ENCODE data around the gene DGKB. TPM values are rescaled to one million over a fixed set of nuclear protein-coding genes. Genes with fewer than 3 reads are reported as not detected.

DGKB gene
- total RNA-seq, 1 experiment from 2014 or later, result 1.9 TPM

- TF ChIP-seq MLX (CRISPR knock-in tag; IDR thresholded peaks at IDR 0.05), result no peak
- no peak for TF ChIP-seq FOXP4 (CRISPR knock-in tag; IDR thresholded peaks at IDR 0.05)
- no peak for TF ChIP-seq USF1 (CRISPR knock-in tag; IDR thresholded peaks at IDR 0.05)
- no peak for TF ChIP-seq JAZF1 (CRISPR knock-in tag; IDR thresholded peaks at IDR 0.05)
- no peak for TF ChIP-seq CDX4 (CRISPR knock-in tag; IDR thresholded peaks at IDR 0.05; ENCODE audit: borderline replicate concordance)
- no peak for TF ChIP-seq ZBTB43 (CRISPR knock-in tag; IDR thresholded peaks at IDR 0.05)
- no peak for TF ChIP-seq ETV6 (CRISPR knock-in tag; IDR thresholded peaks at IDR 0.05)
Measured at GRCh38 chr7:14905764-14906163, 3.2 kb upstream of the DGKB start (continued).

GRCh38 chr7:14900051-14900450 lies 2.5 kb downstream of the DGKB start:
- TF ChIP-seq PRRX2 (CRISPR knock-in tag; IDR thresholded peaks at IDR 0.05) (no peak), ETV6 (CRISPR knock-in tag; IDR thresholded peaks at IDR 0.05) (no peak), OVOL2 (CRISPR knock-in tag; IDR thresholded peaks at IDR 0.05; ENCODE audit: borderline replicate concordance) (no peak), FOXP4 (CRISPR knock-in tag; IDR thresholded peaks at IDR 0.05) (no peak), RELA (CRISPR knock-in tag; IDR thresholded peaks at IDR 0.05; ENCODE audit: borderline replicate concordance) (no peak), STAT6 (CRISPR knock-in tag; conservative IDR thresholded peaks at IDR 0.05; ENCODE audit: low read depth) (no peak), MYBL2 (CRISPR knock-in tag; IDR thresholded peaks at IDR 0.05) (no peak), ZNF232 (CRISPR knock-in tag; IDR thresholded peaks at IDR 0.05) (no peak), MXD4 (CRISPR knock-in tag; IDR thresholded peaks at IDR 0.05; ENCODE audit: borderline replicate concordance) (no peak), ZSCAN18 (CRISPR knock-in tag; IDR thresholded peaks at IDR 0.05) (no peak)
- Mint-ChIP-seq H3K36me3 (no peaks in the 10 kb centered on the region), H3K27me3 (ENCODE audit: low read depth) (no peaks in the 10 kb centered on the region), H3K9me3 (no peaks in the 10 kb centered on the region), H3K4me3 (no peak overlapping the region), H3K27ac (no peak overlapping the region), H3K4me1 (peaks cover 19% of the 10 kb centered on the region)
- ATAC-seq (no peak), DNase-seq (ENCODE audit: low spot score) (no peak)
- ChIA-PET POLR2A (no interaction called here), CTCF (interaction anchor here (0.7 kb wide), 1 partner anchor 165 kb away, joined by 3 read pairs; no protein-coding TSS in a partner anchor)
